Measurements from ENCODE around the gene GRIK4.

DNA sequence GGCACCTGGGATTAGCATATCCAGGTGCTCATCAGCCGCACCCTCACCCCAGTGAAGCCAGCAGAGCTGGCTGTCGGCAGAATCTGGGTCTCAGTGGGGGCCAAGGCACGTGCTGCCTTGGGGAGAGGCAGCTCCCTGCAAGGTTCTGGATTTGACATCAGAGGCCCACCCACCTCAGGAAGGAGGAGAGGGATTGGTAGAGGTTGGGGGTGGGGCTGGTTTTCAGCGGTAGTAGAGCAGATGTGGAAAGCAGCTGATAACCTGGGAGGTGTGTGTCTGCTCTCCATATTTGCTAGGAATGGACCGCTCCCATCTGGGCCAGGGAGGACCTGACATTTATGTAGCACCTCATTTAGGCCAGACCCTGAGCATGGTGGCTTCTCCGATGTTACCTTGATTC is 147.5 kb downstream of the GRIK4 start:
- TF ChIP-seq POLR2AphosphoS5 (IDR thresholded peaks at IDR 0.05): no peak
- TF ChIP-seq, protein P1, sequence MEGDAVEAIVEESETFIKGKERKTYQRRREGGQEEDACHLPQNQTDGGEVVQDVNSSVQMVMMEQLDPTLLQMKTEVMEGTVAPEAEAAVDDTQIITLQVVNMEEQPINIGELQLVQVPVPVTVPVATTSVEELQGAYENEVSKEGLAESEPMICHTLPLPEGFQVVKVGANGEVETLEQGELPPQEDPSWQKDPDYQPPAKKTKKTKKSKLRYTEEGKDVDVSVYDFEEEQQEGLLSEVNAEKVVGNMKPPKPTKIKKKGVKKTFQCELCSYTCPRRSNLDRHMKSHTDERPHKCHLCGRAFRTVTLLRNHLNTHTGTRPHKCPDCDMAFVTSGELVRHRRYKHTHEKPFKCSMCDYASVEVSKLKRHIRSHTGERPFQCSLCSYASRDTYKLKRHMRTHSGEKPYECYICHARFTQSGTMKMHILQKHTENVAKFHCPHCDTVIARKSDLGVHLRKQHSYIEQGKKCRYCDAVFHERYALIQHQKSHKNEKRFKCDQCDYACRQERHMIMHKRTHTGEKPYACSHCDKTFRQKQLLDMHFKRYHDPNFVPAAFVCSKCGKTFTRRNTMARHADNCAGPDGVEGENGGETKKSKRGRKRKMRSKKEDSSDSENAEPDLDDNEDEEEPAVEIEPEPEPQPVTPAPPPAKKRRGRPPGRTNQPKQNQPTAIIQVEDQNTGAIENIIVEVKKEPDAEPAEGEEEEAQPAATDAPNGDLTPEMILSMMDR (IDR thresholded peaks at IDR 0.05; ENCODE audit: poor library complexity, severe bottlenecking): no peak
- TF ChIP-seq, protein P2, sequence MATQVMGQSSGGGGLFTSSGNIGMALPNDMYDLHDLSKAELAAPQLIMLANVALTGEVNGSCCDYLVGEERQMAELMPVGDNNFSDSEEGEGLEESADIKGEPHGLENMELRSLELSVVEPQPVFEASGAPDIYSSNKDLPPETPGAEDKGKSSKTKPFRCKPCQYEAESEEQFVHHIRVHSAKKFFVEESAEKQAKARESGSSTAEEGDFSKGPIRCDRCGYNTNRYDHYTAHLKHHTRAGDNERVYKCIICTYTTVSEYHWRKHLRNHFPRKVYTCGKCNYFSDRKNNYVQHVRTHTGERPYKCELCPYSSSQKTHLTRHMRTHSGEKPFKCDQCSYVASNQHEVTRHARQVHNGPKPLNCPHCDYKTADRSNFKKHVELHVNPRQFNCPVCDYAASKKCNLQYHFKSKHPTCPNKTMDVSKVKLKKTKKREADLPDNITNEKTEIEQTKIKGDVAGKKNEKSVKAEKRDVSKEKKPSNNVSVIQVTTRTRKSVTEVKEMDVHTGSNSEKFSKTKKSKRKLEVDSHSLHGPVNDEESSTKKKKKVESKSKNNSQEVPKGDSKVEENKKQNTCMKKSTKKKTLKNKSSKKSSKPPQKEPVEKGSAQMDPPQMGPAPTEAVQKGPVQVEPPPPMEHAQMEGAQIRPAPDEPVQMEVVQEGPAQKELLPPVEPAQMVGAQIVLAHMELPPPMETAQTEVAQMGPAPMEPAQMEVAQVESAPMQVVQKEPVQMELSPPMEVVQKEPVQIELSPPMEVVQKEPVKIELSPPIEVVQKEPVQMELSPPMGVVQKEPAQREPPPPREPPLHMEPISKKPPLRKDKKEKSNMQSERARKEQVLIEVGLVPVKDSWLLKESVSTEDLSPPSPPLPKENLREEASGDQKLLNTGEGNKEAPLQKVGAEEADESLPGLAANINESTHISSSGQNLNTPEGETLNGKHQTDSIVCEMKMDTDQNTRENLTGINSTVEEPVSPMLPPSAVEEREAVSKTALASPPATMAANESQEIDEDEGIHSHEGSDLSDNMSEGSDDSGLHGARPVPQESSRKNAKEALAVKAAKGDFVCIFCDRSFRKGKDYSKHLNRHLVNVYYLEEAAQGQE (IDR thresholded peaks at IDR 0.05; ENCODE audit: borderline replicate concordance): no peak
- TF ChIP-seq EZH2 (IDR thresholded peaks at IDR 0.05; ENCODE audit: borderline replicate concordance, insufficient read depth, low read length, poor library complexity, severe bottlenecking): no peak
- TF ChIP-seq RAD21 (conservative IDR thresholded peaks at IDR 0.05): no peak
- no peak for TF ChIP-seq TAF1 (IDR thresholded peaks at IDR 0.05; ENCODE audit: low read depth)
- no peak for TF ChIP-seq MXI1 (conservative IDR thresholded peaks at IDR 0.05; ENCODE audit: poor library complexity, severe bottlenecking)

Data from neural cell (in vitro differentiated cells).